ENCODE measurements around the gene GTPBP2. TPM values are rescaled to one million over a fixed set of nuclear protein-coding genes. Genes with fewer than 3 reads are reported as not detected.

Gene GTPBP2
- total and polyA plus RNA-seq, 2 of the 8 experiments (the other 6 are each of a cell fraction or from before 2014, with no cell fraction given): 58.3 to 86.1 TPM

- Histone ChIP-seq H3K4me3 (ENCODE audit: extremely low read depth in 1 of 4, insufficient read depth in 2 of 4, low read depth in 3 of 4, low read length in 4 of 4) (no peak overlapping the region), H3K79me2 (ENCODE audit: control insufficient read depth in 1 of 2, insufficient read depth in 2 of 2, low read length in 2 of 2) (no peaks in the 10 kb centered on the region), H3K18ac (ENCODE audit: extremely low read depth, low read length) (no peak overlapping the region), H4K91ac (replicated peaks; ENCODE audit: insufficient read length, low read length) (no peak overlapping the region), H3K4ac (replicated peaks; ENCODE audit: insufficient read length, low read depth, low read length) (no peak overlapping the region), H2BK12ac (ENCODE audit: low read depth, low read length) (no peak overlapping the region), H3K23ac (ENCODE audit: insufficient read length) (no peak overlapping the region), H2AK5ac (ENCODE audit: low read depth, low read length) (no peak overlapping the region), H2BK20ac (ENCODE audit: low read length) (no peak overlapping the region), H2BK15ac (ENCODE audit: low read length) (no peak overlapping the region), H4K5ac (ENCODE audit: insufficient read length, low read depth, low read length) (no peak overlapping the region), H3K27ac (ENCODE audit: low read depth, low read length) (no peak overlapping the region), H3K27me3 (replicated peaks in 1 of 4; ENCODE audit: control insufficient read depth in 3 of 4, extremely low read depth in 1 of 4, insufficient read depth in 3 of 4, low read length in 3 of 4) (no peaks in the 10 kb centered on the region), H3K9ac (replicated peaks in 1 of 4; ENCODE audit: extremely low read depth in 1 of 4, low read depth in 3 of 4, low read length in 3 of 4) (no peak overlapping the region), H4K8ac (ENCODE audit: extremely low read depth, insufficient read depth, low read length) (no peak overlapping the region), H3K4me2 (ENCODE audit: insufficient read depth in 1 of 2, low read depth in 2 of 2, low read length in 2 of 2) (no peak overlapping the region), H3K36me3 (ENCODE audit: control insufficient read depth in 2 of 4, insufficient read depth in 4 of 4, low read length in 3 of 4) (peaks cover 19 to 43% (median 25%) of the 10 kb centered on the region in 4 experiments; a peak in 7 of 8 replicates), H3K79me1 (ENCODE audit: low read depth, low read length) (no peaks in the 10 kb centered on the region), H3K14ac (ENCODE audit: insufficient read length) (no peak overlapping the region), H4K20me1 (replicated peaks in 1 of 2; ENCODE audit: control insufficient read depth in 1 of 2, insufficient read depth in 2 of 2, low read length in 2 of 2) (peaks cover 0 to 4% of the 10 kb centered on the region in 2 experiments), H3K56ac (replicated peaks; ENCODE audit: insufficient read length, low read depth, low read length) (no peak overlapping the region), H3K9me3 (ENCODE audit: insufficient read depth in 2 of 2, low read depth in 1 of 2, low read length in 1 of 2) (no peaks in the 10 kb centered on the region), H2AFZ (ENCODE audit: low read length) (no peak overlapping the region), H3K4me1 (replicated peaks in 1 of 4; ENCODE audit: control insufficient read depth in 3 of 4, insufficient read depth in 4 of 4, low read length in 3 of 4) (peaks cover 5 to 27% (median 22%) of the 10 kb centered on the region in 4 experiments), H2BK120ac (replicated peaks; ENCODE audit: low read depth, low read length) (no peak overlapping the region), H2BK5ac (ENCODE audit: low read depth, low read length) (no peak overlapping the region), H3K23me2 (ENCODE audit: low read depth, low read length) (peaks cover 3% of the 10 kb centered on the region; the same call in 1 of the 2 replicates)
- WGBS, 2 experiments (ENCODE audit: extremely low coverage in 1 of 2, insufficient coverage in 1 of 2, insufficient read length in 1 of 2, insufficient replicate concordance in 2 of 2, low coverage in 1 of 2, low lambda C conversion rate in 2 of 2, missing lambda C conversion rate in 1 of 2): 93% methylated on average over 8 of the region's 8 CpGs; no CpG with 5 or more reads in 1 of the 2 experiments
- DNase-seq (ENCODE audit: low read depth in 1 of 2, low spot score in 2 of 2) (no peak), FAIRE-seq (no peak)
- POLR2A ChIA-PET (ENCODE audit: partially characterized antibody): interaction anchor here (1.5 to 10.0 kb wide), 5 partner anchors 9 to 41 kb away, joined by 4 to 85 read pairs (median 7); partner anchors contain the start of genes GTPBP2 and MRPS18A
- CTCF ChIA-PET (ENCODE audit: partially characterized antibody): interaction anchor here (0.9 to 12.6 kb wide), 11 partner anchors 8 to 408 kb away, joined by 3 to 146 read pairs (median 22); partner anchors contain the start of gene VEGFA
- TF ChIP-seq SP1 (IDR thresholded peaks at IDR 0.05; ENCODE audit: low read depth, low read length): no peak
- TF ChIP-seq CREB1 (IDR thresholded peaks at IDR 0.05): no peak
- no peak for TF ChIP-seq ATF3 (IDR thresholded peaks at IDR 0.05; ENCODE audit: insufficient read depth, low read depth, low read length)
Measured at GRCh38 chr6:43671011-43671800, 42.1 kb upstream of the GTPBP2 start.
